Measurements from ENCODE around the gene CDIPT.

- TF ChIP-seq CTCF (IDR thresholded peaks at IDR 0.05): no peak
- no peak for TF ChIP-seq EP300 (IDR thresholded peaks at IDR 0.05)
- no peak for TF ChIP-seq POLR2A (IDR thresholded peaks at IDR 0.05)
Measured at GRCh38 chr16:29844575-29845331, 18.3 kb downstream of the CDIPT start.

All from tibial nerve (tissue), 4 donors.